ENCODE data around the gene RBM14. TPM values are rescaled to one million over a fixed set of nuclear protein-coding genes. Genes with fewer than 3 reads are reported as not detected.
"Not testable (repeated sequence)": the region's sequence is repeated elsewhere in the genome, so short reads cannot be mapped to it uniquely, and the experiment has no call there.

RBM14 gene
- total RNA-seq, 4 donors from 2014 or later = 42.4 to 72.6 (median 61.5) TPM

GRCh38 chr11:66586136-66586535 is 30.3 kb upstream of the RBM14 start:
- no peak overlapping the region for H3K27ac ChIP-seq
- no peak overlapping the region for H3K4me3 ChIP-seq
- no peak for DNase-seq (ENCODE audit: low spot score in 2 of 2)
- H3K9me3 ChIP-seq = peaks cover 0 to 8% (median 0%) of the 10 kb centered on the region in 4 donors
- H3K4me1 ChIP-seq = peaks cover 0 to 2% (median 0%) of the 10 kb centered on the region in 4 donors
- no peaks in the 10 kb centered on the region for H3K27me3 ChIP-seq
- H3K36me3 ChIP-seq = no peaks in the 10 kb centered on the region
- no peak for TF ChIP-seq EP300 (IDR thresholded peaks at IDR 0.05)
- TF ChIP-seq POLR2A (IDR thresholded peaks at IDR 0.05) = no peak
- TF ChIP-seq, protein P1, sequence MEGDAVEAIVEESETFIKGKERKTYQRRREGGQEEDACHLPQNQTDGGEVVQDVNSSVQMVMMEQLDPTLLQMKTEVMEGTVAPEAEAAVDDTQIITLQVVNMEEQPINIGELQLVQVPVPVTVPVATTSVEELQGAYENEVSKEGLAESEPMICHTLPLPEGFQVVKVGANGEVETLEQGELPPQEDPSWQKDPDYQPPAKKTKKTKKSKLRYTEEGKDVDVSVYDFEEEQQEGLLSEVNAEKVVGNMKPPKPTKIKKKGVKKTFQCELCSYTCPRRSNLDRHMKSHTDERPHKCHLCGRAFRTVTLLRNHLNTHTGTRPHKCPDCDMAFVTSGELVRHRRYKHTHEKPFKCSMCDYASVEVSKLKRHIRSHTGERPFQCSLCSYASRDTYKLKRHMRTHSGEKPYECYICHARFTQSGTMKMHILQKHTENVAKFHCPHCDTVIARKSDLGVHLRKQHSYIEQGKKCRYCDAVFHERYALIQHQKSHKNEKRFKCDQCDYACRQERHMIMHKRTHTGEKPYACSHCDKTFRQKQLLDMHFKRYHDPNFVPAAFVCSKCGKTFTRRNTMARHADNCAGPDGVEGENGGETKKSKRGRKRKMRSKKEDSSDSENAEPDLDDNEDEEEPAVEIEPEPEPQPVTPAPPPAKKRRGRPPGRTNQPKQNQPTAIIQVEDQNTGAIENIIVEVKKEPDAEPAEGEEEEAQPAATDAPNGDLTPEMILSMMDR (IDR thresholded peaks at IDR 0.05) = no peak
- 43 to 51% methylated on average over 2 of the region's 2 CpGs for WGBS, 2 donors

- 53 to 78% methylated on average over 2 of the region's 2 CpGs for WGBS, 2 donors
- not testable (repeated sequence) for H3K36me3 ChIP-seq; DNase-seq (ENCODE audit: low spot score in 2 of 2); H3K27ac ChIP-seq; H3K27me3 ChIP-seq; H3K9me3 ChIP-seq; H3K4me3 ChIP-seq
- H3K4me1 ChIP-seq = peaks cover 0 to 17% (median 16%) of the 10 kb centered on the region in 4 donors
Observed at GRCh38 chr11:66589315-66589714, 27.1 kb upstream of the RBM14 start.

GRCh38 chr11:66589996-66590675 is 26.3 kb upstream of the RBM14 start:
- no peak overlapping the region for H3K4me3 ChIP-seq
- WGBS, 2 donors = 97 to 98% methylated on average over 7 of the region's 7 CpGs
- DNase-seq (ENCODE audit: low spot score in 2 of 2) = no peak
- peaks cover 0 to 25% (median 21%) of the 10 kb centered on the region in 4 donors for H3K4me1 ChIP-seq
- TF ChIP-seq POLR2A (IDR thresholded peaks at IDR 0.05) (no peak), EP300 (IDR thresholded peaks at IDR 0.05) (no peak)
- TF ChIP-seq, protein P1 (IDR thresholded peaks at IDR 0.05) = no peak
- H3K9me3 ChIP-seq = no peaks in the 10 kb centered on the region
- no peaks in the 10 kb centered on the region for H3K36me3 ChIP-seq
- no peaks in the 10 kb centered on the region for H3K27me3 ChIP-seq
- no peak overlapping the region for H3K27ac ChIP-seq

DNA sequence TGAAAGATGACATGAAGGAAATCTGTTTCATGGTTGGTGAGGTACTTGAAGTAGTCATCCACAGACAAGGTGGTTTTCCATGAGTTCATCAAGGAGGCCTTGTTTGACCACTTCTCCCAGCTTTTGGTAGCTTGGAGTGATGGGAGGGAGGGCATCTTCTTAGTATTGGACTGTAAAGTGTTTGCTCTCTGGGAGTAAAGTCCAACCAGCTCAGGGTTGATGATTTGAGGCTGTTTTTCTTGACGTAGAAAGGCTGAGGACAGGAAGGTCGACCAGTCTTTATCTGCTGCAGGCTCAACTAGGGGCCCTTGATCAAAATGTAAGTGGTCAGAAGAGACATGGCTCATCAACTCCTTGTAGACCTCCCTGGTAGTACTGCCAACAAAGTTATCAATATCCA is 25.3 kb upstream of the RBM14 start:
- TF ChIP-seq EP300 (IDR thresholded peaks at IDR 0.05) (no peak), POLR2A (IDR thresholded peaks at IDR 0.05) (no peak)
- TF ChIP-seq, protein P1 (IDR thresholded peaks at IDR 0.05) = no peak
- no peak for DNase-seq (ENCODE audit: low spot score in 2 of 2)
- no peaks in the 10 kb centered on the region for H3K9me3 ChIP-seq
- no peaks in the 10 kb centered on the region for H3K27me3 ChIP-seq
- no peaks in the 10 kb centered on the region for H3K36me3 ChIP-seq
- no peak overlapping the region for H3K4me3 ChIP-seq
- 86 to 88% methylated on average over 2 of the region's 2 CpGs for WGBS, 2 donors
- peaks cover 0 to 34% (median 26%) of the 10 kb centered on the region in 4 donors for H3K4me1 ChIP-seq
- H3K27ac ChIP-seq = no peak overlapping the region

DNA sequence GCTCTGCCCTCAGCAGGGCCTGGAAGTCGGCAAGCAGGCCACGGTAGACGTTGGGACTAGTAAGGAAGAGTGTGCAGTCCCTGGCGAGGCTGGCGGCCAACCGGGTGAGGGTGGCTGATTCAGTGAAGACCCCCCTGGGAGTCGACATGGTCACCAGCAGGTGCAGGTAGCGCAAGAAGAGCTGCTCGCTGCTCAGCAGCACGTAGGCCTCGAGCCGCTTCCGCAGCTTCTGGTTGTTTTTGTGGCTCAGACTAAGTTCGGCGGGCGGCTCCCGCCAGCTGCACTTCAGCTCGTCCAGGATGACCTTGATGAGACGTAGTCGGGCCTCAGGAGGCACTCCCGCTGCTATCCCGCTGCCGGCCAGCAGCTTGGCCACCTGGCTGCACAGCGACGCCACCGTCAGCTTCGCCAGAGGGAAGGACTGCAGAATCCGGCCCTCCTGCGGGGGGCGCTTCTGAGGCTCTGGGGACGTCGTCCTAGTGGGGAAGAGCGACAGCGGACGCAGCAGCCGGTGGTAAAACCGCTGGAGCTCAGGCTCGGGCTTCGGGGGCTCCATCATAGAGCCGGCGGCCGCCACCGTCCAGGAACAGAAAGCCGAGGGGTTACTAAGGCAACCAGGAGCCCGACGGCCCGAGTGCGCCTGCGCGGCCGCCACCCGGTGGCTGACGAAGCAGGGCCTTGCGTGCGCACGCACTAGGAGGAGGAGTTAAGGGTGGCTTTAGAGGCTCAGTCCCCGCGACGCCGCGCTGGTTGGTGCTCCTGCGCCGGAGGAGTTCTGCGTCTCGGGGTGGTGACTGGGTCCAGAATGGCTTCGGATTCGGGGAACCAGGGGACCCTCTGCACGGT is 23.8 kb upstream of the RBM14 start, which contains the start of the genes CCDC87 and CCS:
TSS of gene CCDC87 (minus strand) at position 607 of the 846 bp plus-strand sequence. CDS start at position 559, 48 bp downstream.
TSS of gene CCS (plus strand) at position 729 of the 846 bp plus-strand sequence. CDS start at position 806, 77 bp downstream.
- H3K27me3 ChIP-seq = no peaks in the 10 kb centered on the region
- 13 to 22% methylated on average over 40 to 63 of the region's 68 CpGs for WGBS, 2 donors
- peak within 1 kb of the TSS; percentile 37 to 74 (median 66) for H3K4me3 ChIP-seq
- TF ChIP-seq EP300 (IDR thresholded peaks at IDR 0.05) = peak; percentile 98
- TF ChIP-seq POLR2A (IDR thresholded peaks at IDR 0.05) = peak; percentile 79 to 91
- TF ChIP-seq, protein P1 (IDR thresholded peaks at IDR 0.05) = peak; percentile 56 to 90 (median 75)
- H3K4me1 ChIP-seq = peaks cover 0 to 38% (median 26%) of the 10 kb centered on the region in 4 donors
- no peaks in the 10 kb centered on the region for H3K36me3 ChIP-seq
- no peaks in the 10 kb centered on the region for H3K9me3 ChIP-seq
- peak; percentile 95 to 97 for DNase-seq (ENCODE audit: low spot score in 2 of 2)
- peak within 1 kb of the TSS; percentile 33 to 89 (median 86) for H3K27ac ChIP-seq

Data from tibial nerve (tissue), 4 donors.